Progenitor cell of endocrine pancreas (in vitro differentiated cells): ENCODE results near the gene NSMF. TPM values are rescaled to one million over a fixed set of nuclear protein-coding genes. Genes with fewer than 3 reads are reported as not detected.
A peak's percentile ranks its signal among the peaks of the same experiment; 100 is the strongest.

ENCODE experiments used
- DNase-seq: peaks from one replicate; pipeline ENCODE4 v3.0.0; 2021; ENCODE audit warnings: low spot score; ENCODE audit not compliant: unreplicated experiment
- H3K27ac Mint-ChIP-seq: 2 replicates; pipeline ENCODE4 v1.8.0; 2021; ENCODE audit warnings: mild to moderate bottlenecking, moderate library complexity, mixed read lengths
- H3K27me3 Mint-ChIP-seq: 2 replicates; pipeline ENCODE4 v1.8.0; 2021; ENCODE audit warnings: mixed read lengths
- H3K36me3 Mint-ChIP-seq: 2 replicates; pipeline ENCODE4 v1.8.0; 2022; ENCODE audit warnings: mixed read lengths; ENCODE audit not compliant: insufficient read depth
- H3K4me1 Mint-ChIP-seq: 2 replicates; pipeline ENCODE4 v1.8.0; 2021; ENCODE audit warnings: low read depth, mixed read lengths
- H3K4me3 Mint-ChIP-seq: 2 replicates; pipeline ENCODE4 v1.8.0; 2021; ENCODE audit warnings: low read depth, mild to moderate bottlenecking, moderate library complexity, mixed read lengths
- H3K9me3 Mint-ChIP-seq: 2 replicates; pipeline ENCODE4 v1.8.0; 2021; ENCODE audit warnings: low read depth, mixed read lengths
- CTCF ChIP-seq: fragments of 200-600 bp; sonication (generic); IDR thresholded peaks from one replicate; pipeline ENCODE4 v1.5.0; 2021; ENCODE audit warnings: antibody characterized with exemption, mild to moderate bottlenecking; ENCODE audit not compliant: unreplicated experiment
- total RNA-seq: library from RNA; stranded (reverse); gene quantifications from 2 replicates; pipeline ENCODE4 v1.2.1, GENCODE V29; 2021

The NSMF gene
- total RNA-seq, 1 donor from 2014 or later = 57.4 TPM

- H3K27ac Mint-ChIP-seq = no peak overlapping the region
Measured at GRCh38 chr9:137406876-137407589, 52.1 kb downstream of the NSMF start.

GRCh38 chr9:137406085-137406760 is 52.9 kb downstream of the NSMF start:
- Mint-ChIP-seq H3K27ac (no peak overlapping the region), H3K36me3 (peaks cover 9% of the 10 kb centered on the region), H3K4me1 (no peaks in the 10 kb centered on the region), H3K27me3 (no peaks in the 10 kb centered on the region), H3K4me3 (peak overlapping the region; percentile 55), H3K9me3 (peaks cover 4% of the 10 kb centered on the region)
- DNase-seq = no peak
- no peak for TF ChIP-seq CTCF

More at GRCh38 chr9:137406876-137407589, 52.1 kb downstream of the NSMF start:
- H3K4me1 Mint-ChIP-seq = no peaks in the 10 kb centered on the region
- DNase-seq = peak; percentile 81
- H3K27me3 Mint-ChIP-seq = no peaks in the 10 kb centered on the region
- peak; percentile 81 for TF ChIP-seq CTCF
- H3K36me3 Mint-ChIP-seq = peaks cover 7% of the 10 kb centered on the region
- H3K4me3 Mint-ChIP-seq = no peak overlapping the region
- peaks cover 4% of the 10 kb centered on the region for H3K9me3 Mint-ChIP-seq

GRCh38 chr9:137405677-137406081 is 53.5 kb downstream of the NSMF start:
- DNase-seq = no peak
- Mint-ChIP-seq H3K9me3 (peaks cover 4% of the 10 kb centered on the region), H3K27ac (no peak overlapping the region), H3K4me3 (peak overlapping the region; percentile 55), H3K27me3 (no peaks in the 10 kb centered on the region), H3K4me1 (no peaks in the 10 kb centered on the region), H3K36me3 (peaks cover 9% of the 10 kb centered on the region)
- no peak for TF ChIP-seq CTCF

- peaks cover 4% of the 10 kb centered on the region for H3K9me3 Mint-ChIP-seq
- H3K4me3 Mint-ChIP-seq = no peak overlapping the region
- no peaks in the 10 kb centered on the region for H3K27me3 Mint-ChIP-seq
- H3K27ac Mint-ChIP-seq = no peak overlapping the region
- no peak for TF ChIP-seq CTCF
- H3K4me1 Mint-ChIP-seq = no peaks in the 10 kb centered on the region
- H3K36me3 Mint-ChIP-seq = peaks cover 12% of the 10 kb centered on the region
- DNase-seq = no peak
Measured at GRCh38 chr9:137404961-137405567, 54.1 kb downstream of the NSMF start.

GRCh38 chr9:137403269-137403668 is 55.9 kb downstream of the NSMF start:
- no peak overlapping the region for H3K27ac Mint-ChIP-seq

More at GRCh38 chr9:137403269-137403668, 55.9 kb downstream of the NSMF start:
- TF ChIP-seq CTCF = no peak
- DNase-seq = no peak
- H3K27me3 Mint-ChIP-seq = no peaks in the 10 kb centered on the region
- H3K9me3 Mint-ChIP-seq = peaks cover 4% of the 10 kb centered on the region
- no peak overlapping the region for H3K4me3 Mint-ChIP-seq
- no peaks in the 10 kb centered on the region for H3K4me1 Mint-ChIP-seq
- H3K36me3 Mint-ChIP-seq = peaks cover 14% of the 10 kb centered on the region
